Activated CD8-positive, alpha-beta memory T cell treated with anti-CD3 and anti-CD28 coated beads for 36 hours (primary cell): ENCODE measurements around the gene LRRFIP1. TPM values are rescaled to one million over a fixed set of nuclear protein-coding genes. Genes with fewer than 3 reads are reported as not detected.
"Not testable (repeated sequence)": the region's sequence is repeated elsewhere in the genome, so short reads cannot be mapped to it uniquely, and the experiment has no call there.

Experiments used
- CTCF ChIA-PET: fragments of 350-600 bp; sonication (Branson Sonifier 250); formaldehyde crosslinking; loops from one replicate; lab custom pipeline; 2021; ENCODE audit warnings: antibody characterized with exemption; lab: Charles Lee
- POLR2A ChIA-PET: fragments of 350-600 bp; sonication (Branson Sonifier 250); formaldehyde crosslinking; loops from one replicate; lab custom pipeline; 2021; ENCODE audit warnings: antibody characterized with exemption; lab: Charles Lee
- total RNA-seq, 2 experiments: library from RNA; stranded (reverse); gene quantifications; one replicate each; pipeline ENCODE4 v1.2.3, GENCODE V29; 2021

Gene LRRFIP1
- total RNA-seq, 2 experiments from 2014 or later: 203 to 210 TPM

DNA sequence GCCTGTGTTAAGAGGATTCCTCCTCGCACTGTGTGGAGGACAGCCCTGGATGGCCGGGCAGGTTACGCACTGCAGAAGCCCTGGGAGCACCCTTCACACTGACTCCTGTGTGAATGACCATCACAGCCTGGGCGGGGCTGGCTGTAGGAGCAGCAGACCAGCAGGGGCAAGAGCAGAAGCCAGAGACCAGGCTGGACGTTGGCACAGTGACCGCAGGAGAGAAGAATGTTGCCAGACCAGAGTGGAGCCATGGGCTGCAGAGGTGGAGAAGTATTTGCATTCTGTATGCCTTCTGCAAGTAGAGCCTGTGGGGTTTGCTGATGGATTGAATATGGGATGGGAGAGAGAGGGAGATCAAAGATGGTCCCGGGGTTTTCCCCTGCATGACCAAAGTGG is 23.1 kb downstream of the LRRFIP1 start:
- POLR2A ChIA-PET: no interaction called here
- CTCF ChIA-PET: interaction anchor here (1.6 kb wide), 1 partner anchor 79 kb away, joined by 5 read pairs; no protein-coding TSS in a partner anchor

DNA sequence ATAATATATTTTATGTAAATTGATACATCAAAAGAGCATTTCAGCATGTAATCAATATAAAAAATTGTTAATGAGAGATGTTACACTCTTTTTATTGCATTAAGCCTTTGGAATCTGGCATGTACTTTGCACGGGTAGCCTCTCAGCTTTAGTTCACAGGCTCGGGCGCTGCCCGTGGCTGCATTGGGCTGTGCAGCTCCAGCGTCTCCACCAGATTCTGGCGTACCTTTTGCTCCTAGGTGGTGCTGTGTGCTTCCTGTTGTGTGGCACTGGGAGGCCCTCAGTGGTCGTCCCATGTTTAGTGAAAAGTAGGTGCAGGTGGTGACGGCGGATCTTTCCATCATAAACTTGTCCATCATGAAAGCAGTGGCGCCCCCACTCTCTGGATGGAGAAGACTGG is 24.4 kb downstream of the LRRFIP1 start:
- ChIA-PET POLR2A (no interaction called here), CTCF (interaction anchor here (1.6 kb wide), 1 partner anchor 80 kb away, joined by 5 read pairs; no protein-coding TSS in a partner anchor)

DNA sequence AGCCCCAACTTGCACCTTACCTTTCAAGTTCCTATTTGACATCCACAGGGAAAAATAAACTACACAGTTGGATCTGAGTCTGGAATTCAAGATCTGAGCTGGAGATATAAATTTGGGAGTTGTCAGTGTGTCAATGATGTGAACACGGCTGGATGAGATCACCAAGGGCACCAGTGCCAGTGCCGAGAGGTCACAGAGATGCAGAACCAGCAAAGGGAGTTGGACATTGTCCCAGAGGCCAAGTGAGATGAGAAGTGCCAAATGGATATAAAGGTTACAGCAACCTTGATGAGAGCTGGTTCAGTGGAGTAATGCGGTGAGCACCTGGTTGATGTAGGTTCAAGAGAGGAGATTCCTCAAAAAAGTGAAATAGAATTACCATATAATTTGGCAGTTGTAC is 24.8 kb downstream of the LRRFIP1 start:
- CTCF ChIA-PET: interaction anchor here (1.6 kb wide), 1 partner anchor 80 kb away, joined by 5 read pairs; no protein-coding TSS in a partner anchor
- POLR2A ChIA-PET: no interaction called here

DNA sequence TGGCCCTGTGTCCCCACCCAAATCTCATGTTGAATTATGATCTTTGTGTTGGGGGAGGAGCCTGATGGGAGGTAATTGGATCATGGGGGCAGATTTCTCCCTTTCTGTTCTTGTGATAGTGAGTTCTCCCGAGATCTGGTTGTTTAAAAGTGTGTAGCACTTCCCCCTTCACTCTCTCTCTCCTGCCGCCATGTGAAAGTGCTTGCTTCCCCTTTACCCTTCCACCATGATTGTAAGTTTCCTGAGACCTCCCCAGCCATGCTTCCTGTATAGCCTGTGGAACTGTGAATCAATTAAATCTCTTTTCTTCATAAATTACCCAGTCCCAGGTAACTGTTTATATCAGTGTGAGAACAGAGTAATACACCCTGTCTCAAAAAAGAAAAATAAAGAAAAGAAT is 25.5 kb downstream of the LRRFIP1 start:
- ChIA-PET POLR2A (no interaction called here), CTCF (no interaction called here)

DNA sequence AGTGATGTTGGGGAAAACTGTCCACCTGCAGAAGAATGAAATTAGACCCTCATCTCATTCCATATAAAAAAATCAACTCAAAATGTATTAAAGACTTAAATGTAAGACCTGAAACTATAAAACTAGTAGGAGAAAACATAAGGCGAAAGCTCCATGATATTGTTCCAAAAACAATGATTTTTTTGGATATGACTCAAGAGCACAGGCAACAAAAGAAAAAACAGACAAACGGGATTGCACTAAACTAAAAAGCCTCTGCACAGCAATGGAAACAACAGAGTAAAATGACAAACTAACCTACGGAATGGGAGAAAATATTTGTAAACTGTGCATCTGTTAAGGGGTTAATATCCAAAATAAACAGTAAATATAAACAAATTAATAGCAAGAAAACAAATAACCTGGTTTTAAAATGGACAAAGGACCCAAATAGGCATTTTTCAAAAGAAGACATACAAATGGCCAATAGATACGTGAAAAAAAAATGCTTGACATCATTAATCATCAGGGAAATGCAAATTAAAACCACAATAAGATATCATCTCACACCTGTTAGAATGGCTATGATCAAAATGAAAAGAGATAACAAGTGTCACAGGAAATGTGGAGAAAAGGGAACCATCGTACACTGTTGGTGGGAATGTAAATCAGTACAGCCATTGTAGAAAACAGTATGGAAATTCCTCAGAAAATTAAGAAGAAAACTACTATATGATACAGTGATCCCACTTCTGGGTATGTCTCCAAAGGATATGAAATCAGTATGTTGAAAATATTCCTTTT is 26.6 kb downstream of the LRRFIP1 start:
- ChIA-PET CTCF (no interaction called here), POLR2A (no interaction called here)

DNA sequence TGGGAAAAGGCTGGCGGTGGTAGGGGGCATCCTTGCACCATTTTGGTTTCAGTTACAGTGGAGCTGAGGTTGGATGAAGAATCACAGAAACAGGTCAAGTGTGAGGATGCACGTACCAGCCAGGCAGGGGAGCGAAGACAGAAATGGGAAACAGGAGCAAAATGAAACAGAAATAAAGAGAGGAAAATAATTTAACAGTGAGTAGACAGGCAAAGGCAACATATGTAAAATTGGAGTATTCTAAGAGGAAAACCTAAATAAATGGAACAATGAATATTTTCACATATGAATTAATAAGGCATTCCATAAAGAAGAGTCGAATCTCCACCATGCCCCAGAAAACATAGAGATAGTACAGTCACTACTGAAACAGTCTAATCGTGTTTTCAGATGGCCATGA is 29.7 kb downstream of the LRRFIP1 start:
- POLR2A ChIA-PET: no interaction called here
- CTCF ChIA-PET: no interaction called here

DNA sequence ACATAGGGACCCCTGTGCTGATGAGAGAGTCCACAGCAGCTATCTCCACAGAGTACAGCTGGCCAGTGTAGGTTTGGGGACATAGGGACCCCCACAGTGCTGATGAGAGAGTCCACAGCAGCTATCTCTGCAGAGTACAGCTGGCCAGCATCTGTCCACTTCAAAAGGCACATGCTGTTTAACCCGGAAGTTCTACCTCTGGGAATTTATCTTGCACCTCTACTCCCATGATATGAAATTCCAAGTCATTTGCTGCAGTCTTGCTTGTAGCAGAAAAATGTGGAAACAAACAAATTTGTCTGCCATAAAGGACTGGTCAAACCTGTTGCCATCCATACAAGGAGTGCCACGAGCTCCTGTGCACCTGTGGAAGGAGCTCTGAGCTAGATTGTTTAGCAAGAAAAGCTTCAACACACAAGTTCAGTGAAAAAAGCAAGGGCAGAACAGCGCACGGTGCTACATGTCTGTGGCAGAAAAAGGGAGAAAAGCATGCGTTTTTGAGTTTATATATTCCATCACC is 33.1 kb downstream of the LRRFIP1 start:
- ChIA-PET POLR2A (no interaction called here), CTCF (no interaction called here)

DNA sequence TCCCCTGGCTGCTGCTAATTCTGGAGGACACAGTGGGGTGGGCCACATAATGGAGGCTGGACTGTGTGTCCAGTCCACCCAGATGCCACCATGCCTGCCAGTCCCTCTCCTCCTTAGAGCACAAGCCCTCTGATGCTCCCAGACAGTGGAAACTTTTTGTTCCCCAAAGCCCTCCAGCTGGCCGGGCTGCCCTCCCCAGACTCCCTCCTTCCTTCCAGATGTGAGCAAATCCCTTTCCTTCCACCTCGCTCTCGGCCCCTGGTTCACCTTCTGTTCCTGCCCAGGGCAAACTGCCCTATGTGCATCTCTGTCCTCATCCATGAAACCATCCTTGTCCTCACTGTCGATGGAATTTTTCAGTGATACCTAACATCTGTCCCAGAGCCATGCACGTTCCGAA is 33.9 kb downstream of the LRRFIP1 start:
- ChIA-PET CTCF (no interaction called here), POLR2A (no interaction called here)

DNA sequence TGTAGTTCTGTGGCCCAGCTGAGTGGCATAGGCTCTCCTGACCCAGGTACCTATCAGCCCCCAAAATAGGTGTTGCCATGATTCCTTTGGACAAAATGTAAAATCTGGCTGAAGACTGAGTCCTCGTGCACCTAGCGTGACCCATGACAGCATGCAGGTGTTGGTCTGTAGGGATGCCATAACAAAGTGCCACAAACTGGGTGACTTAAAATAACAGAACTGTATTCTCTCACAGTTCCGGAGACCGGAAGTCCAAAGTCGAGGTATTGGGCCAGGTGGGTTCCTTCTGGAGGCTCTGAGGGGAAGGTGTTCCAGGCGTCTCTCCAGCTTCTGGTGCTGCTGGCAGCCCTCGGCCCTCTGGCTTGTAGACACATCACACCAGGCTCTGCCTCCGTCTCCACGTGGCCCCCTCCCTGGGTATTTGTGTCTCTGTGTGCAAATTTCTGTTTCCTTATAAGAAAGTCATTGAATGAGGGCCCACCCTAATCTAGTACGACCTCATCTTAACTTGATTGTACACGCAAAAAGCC is 34.5 kb downstream of the LRRFIP1 start:
- ChIA-PET POLR2A (no interaction called here), CTCF (interaction anchor here (0.6 kb wide), 1 partner anchor 80 kb away, joined by 3 read pairs; no protein-coding TSS in a partner anchor)

DNA sequence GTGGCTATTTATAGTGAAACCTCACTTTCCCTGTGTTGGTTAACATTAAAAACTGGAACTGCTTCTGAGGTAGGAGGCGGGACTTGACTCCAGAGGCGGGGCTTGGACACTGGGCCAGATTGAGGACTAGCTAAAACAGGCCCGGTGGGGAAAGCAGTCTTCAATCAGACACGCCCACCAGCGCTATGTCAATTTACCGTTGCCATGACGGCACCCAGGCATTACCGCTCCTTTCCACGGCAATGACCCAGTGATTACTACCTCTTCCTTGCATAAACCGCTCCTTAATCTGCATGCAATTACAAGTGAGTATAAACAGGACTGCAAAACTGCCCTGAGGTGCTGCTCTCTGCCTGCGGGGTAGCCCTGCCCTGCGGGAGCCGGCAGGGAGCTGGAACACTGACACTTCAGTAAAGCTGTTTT is 35.3 kb downstream of the LRRFIP1 start:
- CTCF ChIA-PET: interaction anchor here (0.6 to 1.7 kb wide), 2 partner anchors 10 to 81 kb away, joined by 3 to 10 read pairs; no protein-coding TSS in a partner anchor
- POLR2A ChIA-PET: interaction anchor here (0.7 kb wide), 1 partner anchor 10 kb away, joined by 3 read pairs; no protein-coding TSS in a partner anchor

DNA sequence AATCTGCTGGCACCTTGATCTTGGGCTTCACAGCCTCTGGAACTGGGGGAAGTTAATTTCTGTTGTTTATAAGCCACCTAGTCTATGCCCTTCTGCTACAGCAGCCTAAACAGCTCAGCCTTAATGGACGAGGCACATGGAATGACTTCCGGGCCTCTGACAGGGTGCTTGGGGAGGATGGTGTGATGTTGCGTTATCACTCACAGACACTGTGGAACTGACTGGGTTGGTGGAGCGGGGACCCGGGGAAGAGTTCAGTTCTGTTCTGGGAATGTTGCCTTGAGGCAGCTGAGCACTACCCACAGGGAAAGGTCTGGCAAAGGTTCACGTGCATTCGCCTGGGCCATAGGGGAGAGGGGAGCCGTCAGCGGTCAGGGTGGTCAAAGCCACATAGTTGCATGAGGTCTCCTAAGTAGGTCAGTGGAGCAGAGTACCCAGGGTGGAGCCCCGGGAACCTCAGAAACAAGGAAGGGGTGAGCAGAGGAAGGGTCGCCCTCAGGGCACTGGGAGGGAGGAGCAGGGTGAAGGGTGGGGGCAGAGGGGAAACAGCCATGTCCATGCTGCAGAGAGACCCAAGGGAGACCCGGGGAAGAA is 36.2 kb downstream of the LRRFIP1 start:
- ChIA-PET POLR2A (no interaction called here), CTCF (interaction anchor here (1.7 kb wide), 1 partner anchor 9 kb away, joined by 10 read pairs; no protein-coding TSS in a partner anchor)

DNA sequence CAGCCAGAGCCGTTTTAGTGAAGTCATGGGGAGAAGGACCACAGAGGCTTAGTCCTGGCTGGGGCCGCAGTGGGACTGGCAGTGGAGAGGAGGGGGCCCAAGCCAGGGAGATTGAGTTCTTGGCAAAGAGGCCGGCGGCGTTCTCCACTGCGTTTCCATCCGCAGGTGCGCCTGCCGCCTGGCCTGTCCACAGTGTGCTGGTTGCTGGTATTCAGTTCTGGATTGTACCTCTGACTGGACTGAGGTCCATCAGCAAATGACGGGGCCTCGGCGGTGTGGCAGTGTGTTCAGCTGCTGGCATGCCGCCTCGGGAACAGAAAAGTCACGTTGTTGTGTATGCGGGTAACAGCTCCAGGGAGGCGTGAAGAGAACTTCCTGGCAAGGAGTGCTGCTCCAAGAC is 36.8 kb downstream of the LRRFIP1 start:
- ChIA-PET CTCF (interaction anchor here (1.7 kb wide), 1 partner anchor 9 kb away, joined by 10 read pairs; no protein-coding TSS in a partner anchor), POLR2A (no interaction called here)

DNA sequence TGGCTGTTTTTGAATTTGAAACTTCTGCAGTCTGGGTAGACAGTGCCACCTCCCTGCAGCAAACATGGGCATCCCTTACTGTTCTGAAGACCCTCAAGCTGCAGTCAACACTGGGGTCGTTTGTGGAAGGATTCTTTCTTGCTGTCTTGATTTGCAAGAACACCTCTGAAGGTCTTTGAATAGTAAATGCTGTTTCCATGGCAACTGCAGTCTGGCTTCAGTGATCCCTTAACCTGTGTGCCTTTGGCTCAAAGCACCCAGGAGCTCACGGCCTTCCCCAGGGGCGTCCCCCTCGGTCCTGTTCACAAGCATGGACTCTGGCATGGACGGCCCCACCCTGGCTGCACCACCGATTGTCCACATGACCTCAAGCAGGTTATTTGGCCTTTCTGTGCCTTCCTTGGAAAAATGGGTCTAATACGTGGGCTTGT is 38.3 kb downstream of the LRRFIP1 start:
- ChIA-PET POLR2A (no interaction called here), CTCF (no interaction called here)

DNA sequence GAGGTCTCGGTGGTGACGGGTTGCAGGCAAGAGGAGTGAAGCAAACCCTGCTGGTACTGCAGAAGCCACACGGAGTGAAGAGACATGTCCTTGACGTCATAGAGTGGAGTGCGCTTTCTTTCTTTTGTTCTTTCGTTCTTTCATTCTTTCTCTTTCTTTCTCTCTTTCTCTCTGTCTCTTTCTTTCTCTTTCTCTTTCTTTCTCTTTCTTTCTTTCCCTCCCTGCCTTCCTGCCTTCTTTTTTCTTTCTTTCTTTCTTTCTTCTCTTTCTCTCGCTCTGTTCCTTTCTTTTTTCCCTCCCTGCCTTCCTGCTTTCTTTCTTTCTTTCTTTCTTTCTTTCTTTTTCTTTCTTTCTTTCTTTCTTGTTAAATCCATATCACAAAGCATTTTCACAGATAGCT is 39.2 kb downstream of the LRRFIP1 start:
- CTCF ChIA-PET: interaction anchor here (0.7 kb wide), 1 partner anchor 1476 kb away, joined by 6 read pairs; no protein-coding TSS in a partner anchor

DNA sequence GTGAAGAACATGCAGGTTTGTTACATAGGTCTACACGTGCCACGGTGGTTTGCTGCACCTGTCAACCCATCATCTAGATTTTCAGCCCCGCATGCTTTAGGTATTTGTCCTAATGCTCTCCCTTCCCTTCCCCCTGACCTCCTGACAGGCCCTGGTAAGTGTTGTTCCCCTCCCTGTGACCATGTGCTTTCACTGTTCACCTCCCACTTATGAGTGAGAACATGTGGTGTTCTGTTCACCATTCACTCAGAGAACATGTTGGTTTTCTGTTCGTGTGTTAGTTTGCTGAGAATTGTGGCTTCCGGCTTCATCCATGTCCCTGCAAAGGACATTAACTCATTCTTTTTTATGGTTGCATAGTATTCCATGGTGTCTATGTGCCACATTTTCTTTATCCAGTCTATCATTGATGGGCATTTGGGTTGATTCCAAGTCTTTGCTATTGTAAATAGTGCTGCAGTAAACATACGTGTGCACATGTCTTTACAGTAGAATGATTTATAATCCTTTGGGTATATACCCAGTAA is 39.7 kb downstream of the LRRFIP1 start:
- CTCF ChIA-PET: interaction anchor here (0.7 kb wide), 1 partner anchor 1475 kb away, joined by 6 read pairs; no protein-coding TSS in a partner anchor
- POLR2A ChIA-PET: not testable (repeated sequence)

More for the DNA sequence above, 39.2 kb downstream of the LRRFIP1 start:
- POLR2A ChIA-PET: no interaction called here

DNA sequence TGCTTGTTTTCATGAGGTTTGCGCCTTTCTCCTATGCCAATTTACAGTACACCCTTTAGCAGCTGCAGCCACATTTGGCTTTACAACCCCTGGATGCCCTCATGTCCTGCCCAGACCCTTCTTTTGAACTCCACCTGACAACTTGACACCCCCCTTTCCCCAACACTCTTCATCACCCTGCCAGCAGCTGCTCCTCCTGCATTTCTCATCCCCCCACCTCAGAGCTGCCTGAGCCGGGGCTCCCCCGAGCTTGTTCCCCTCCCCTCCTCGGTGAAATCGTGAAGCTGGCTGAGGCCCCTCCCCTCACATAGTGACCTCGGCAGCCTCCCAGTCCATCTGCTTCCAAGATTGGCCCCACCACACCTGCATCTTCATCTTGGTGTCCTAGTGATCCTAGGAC is 40.5 kb downstream of the LRRFIP1 start:
- ChIA-PET CTCF (interaction anchor here (2.2 kb wide), 1 partner anchor 78 kb away, joined by 7 read pairs; no protein-coding TSS in a partner anchor), POLR2A (no interaction called here)

DNA sequence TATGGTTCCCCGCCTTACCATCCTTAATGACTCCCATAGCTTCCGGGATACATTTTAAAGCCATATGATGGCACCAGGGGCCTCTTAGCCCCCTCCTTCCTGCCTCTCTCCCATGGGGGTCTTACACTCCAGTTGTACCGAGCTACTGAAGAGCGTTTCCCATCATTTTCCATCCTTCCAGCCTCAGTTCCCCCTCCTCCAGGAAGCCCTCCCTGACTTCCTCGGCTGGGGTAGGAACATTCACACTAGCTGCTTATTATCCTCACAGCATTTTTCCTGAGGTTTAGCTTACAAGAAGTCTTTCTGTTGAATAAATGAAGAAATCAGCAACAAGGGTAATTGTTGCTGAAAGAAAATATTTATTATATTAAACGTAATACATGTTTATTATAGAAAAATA is 41.1 kb downstream of the LRRFIP1 start:
- POLR2A ChIA-PET: no interaction called here
- CTCF ChIA-PET: interaction anchor here (0.6 to 2.2 kb wide), 2 partner anchors 52 to 77 kb away, joined by 3 to 7 read pairs; no protein-coding TSS in a partner anchor

DNA sequence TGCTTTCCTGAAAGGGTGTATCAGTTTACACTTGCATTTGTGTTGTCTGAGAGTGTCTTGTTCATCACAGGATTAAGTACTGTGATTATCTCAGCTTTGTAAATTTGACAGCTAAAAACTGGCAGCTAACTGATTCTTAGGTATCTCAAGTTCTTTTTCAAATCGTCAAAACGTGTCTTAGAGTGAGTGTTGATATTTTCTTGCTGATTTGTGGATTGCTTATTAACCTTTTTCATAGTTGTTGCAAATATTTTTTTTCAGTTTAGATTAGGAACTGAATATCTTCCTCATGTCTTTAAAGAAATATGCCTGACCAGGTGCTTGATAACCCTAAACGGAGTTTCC is 41.9 kb downstream of the LRRFIP1 start:
- POLR2A ChIA-PET: no interaction called here
- CTCF ChIA-PET: interaction anchor here (2.2 kb wide), 1 partner anchor 76 kb away, joined by 7 read pairs; no protein-coding TSS in a partner anchor

DNA sequence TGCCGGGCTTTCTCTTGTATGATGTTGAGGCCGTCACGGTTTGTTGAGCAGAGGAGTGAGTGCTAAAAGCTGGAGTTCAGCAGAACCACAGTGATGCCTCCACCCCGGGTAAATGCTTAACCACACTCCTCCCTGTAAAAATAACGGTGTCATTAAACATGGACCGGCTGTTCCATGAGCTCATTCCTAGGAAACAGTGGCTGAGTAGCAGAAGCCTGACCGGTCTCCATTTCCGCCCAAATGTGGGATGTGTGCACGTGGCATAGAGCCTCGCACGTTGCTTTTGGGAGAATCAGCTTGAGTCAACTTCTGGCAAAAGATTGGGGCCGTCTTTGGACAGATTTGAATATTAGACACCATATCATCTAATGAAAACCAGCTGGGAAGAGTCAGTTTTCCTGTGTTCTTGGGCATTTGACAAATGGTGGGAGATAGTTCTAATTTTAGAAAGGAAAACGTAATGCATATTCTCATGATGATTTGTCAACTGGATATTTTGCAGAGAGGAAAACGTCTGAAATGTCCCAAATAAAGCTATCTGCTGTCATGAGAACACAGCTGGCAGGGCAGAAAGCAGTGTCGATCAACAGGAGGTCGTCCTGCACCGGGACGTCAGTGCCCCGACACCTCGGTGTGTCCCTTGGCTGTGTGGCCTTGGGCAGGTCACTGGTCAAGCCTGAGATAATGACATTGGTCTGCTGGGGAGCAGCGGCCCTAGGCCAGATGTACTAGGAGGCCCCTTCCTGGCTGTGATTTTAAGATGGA is 42.4 kb downstream of the LRRFIP1 start:
- CTCF ChIA-PET: interaction anchor here (2.2 kb wide), 1 partner anchor 76 kb away, joined by 7 read pairs; no protein-coding TSS in a partner anchor
- POLR2A ChIA-PET: no interaction called here
